COLO668 (cell line): ENCODE results near the gene SEC24A.
"Not testable (repeated sequence)": the region's sequence is repeated elsewhere in the genome, so short reads cannot be mapped to it uniquely, and the experiment has no call there.

Source experiments
- DNase-seq: peaks from one replicate; lab custom pipeline; 2025; ENCODE audit not compliant: unreplicated experiment; lab: John Stamatoyannopoulos, UW

Gene SEC24A

DNA sequence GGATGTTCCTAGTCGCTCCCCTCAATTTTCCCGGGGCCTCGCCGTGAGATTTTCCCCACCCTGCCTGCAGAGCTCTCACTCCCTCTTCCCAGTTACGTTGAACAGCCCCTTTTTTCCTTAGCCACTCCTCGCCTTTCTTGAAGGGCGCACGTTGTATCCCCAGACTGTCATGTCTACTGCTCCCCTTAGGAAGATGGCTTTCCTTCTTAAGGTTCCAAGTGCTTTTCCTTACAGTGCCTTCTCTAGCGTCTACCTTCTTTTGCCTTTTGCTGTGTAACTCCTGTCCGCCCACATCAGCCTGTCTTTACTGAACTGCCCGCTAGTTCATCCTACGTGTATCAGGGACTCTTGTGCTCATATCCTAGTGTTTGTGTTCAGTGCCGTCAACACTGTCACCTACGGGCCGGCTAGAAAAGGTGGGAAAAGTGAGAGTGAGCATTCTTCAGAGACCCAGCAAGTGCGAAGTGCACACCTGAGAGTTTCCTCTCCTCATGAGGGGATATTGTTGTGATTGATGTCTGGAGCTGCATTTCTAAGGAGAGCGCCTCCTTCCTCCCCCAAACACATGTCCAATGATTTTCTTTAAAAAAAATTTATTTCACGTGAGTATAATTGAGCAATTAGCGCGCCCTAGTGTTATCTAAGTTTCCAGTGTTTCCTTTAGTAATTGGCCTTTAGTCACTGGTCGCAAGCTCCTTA, 90.5 kb downstream of the SEC24A start:
- DNase-seq = peak; percentile 12

DNA sequence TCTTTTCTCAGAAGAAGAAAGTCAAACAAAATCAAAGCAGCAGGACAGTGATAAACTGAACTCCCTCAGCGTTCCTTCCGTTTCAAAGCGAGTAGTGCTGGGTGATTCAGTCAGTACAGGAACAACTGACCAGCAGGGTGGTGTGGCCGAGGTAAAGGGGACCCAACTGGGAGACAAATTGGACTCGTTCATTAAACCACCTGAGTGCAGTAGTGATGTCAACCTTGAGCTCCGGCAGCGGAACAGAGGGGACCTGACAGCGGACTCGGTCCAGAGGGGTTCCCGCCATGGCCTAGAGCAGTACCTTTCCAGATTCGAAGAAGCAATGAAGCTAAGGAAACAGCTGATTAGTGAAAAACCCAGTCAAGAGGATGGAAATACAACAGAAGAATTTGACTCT, 92.5 kb downstream of the SEC24A start:
- no peak for DNase-seq

- DNase-seq = no peak
These were observed 93.5 kb downstream of the SEC24A start for GRCh38 chr5:134742134-134742533.

DNA sequence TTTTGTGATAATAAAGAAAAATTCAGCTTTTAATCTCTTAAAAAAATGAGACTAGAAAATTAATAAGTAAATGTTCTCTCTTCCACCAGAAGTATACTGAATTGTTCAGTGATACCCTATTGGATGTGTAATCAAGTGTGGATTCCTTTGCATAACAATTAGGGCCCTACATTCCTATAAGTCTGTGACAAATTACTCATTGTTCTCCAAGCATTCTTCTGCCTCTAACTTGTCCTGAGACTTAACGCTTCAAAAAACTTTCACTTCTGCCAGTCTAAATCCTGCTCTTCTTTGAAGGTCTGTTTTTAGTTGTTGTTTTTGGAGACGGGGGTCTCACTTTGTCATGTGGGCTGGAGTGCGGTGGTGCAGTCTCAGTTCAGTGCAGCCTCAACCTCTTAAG, 100.8 kb downstream of the SEC24A start:
- DNase-seq = no peak

GRCh38 chr5:134758176-134758503, 109.6 kb downstream of the SEC24A start:
- no peak for DNase-seq

DNA sequence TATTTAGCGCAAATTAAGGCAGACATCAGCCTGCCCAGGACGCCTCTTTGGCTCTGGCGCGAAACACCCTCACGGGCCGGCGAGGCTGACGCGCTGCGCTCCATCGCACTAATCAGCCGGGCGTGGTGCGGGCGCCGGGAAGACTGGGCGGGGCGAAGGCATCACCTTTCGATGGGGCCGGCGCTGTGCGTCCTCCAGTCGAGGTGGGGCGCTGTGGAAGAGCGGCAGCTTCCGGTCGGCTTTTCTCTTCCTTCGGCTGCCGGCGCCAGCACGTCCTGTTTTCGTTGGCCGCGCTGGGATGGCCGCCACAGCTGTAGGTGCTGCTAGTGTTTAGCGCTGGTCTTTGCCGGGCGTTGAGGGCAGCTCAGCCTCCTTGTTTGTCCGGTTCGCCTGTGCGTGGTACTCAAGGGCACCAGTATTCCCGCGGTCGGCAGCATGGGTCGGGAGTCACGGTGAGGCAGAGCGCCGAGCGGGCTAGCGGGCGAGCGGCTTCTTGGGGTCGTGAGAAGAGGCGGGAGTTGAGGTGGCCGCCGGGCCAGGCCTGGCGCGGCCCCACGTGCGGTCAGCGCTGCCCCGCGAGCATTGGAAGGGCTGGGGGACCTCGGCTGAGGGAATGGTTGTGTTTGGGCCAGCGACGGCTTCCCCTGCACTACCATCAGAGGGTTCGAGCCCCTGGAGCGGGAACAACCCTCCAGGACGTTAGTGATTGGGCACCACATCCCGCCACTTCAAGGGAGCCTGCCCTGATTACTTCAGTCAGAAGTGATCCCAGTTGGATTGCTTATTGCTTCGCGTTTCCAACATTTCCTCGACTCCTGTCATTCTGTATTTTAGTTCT, 110.1 kb downstream of the SEC24A start, which contains the start of gene DDX46:
Gene DDX46 (plus strand): TSS at position 276 of the 838 bp plus-strand sequence. CDS start 160 bp downstream, at position 436.
- peak; percentile 93 for DNase-seq

DNA sequence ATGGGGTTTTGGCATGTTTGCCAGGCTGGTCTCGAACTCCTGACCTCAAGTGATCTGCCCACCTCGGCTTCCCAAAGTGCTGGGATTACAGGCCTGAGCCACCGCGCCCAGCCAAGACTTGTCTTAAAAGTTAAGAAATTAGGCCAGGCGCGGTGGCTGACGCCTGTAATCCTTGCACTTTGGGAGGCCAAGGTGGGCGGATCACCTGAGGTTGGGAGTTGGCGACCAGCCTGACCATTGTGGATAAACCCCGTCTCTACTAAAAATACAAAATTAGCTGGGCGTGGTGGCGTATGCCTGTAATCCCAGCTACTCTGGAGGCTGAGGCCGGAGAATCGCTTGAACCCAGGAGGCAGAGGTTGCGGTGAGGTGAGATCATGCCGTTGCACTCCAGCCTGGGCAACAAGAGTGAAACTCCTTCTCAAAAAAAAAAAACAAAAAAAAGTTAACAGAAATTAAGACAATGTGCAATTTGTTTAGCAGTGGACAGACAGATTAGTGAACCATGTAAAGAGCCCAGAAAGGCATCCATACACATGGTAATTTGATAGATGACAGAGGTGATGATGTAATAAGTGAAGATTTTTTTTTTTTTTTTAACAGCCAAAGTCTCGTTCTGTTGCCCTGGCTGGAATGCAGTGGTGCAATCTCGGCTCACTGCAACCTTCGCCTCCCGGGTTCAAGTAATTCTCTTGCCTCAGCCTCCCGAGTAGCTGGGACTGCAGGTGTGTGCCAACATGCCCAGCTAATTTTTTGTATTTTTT, 119.1 kb downstream of the SEC24A start:
- not testable (repeated sequence) for DNase-seq

- no peak for DNase-seq
These were observed 120.6 kb downstream of the SEC24A start for GRCh38 chr5:134769206-134769605.

- DNase-seq = no peak
These were observed 124.0 kb downstream of the SEC24A start for GRCh38 chr5:134772461-134773125.

DNA sequence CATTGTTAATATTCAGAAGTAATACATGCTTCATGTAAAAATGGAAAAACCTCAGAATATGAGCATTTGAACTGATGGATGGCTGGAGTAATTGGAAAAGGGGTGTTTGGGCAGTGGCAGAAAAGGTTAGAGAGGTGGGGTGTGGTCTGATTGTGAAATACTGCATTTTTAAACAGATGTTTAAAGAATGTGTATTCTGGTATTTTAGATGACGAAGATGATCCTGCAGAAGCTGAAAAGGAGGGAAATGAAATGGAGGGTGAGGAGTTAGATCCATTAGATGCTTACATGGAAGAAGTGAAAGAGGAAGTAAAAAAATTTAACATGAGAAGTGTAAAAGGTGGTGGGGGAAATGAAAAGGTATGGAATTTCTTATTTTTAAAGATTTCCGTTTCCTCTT, 128.8 kb downstream of the SEC24A start:
- no peak for DNase-seq
